DOHH2 (cell line): ENCODE data around the gene PDRG1.

Source experiments
- CTCF ChIP-seq: fragments of 200-600 bp; sonication (generic); IDR thresholded peaks from one replicate; pipeline ENCODE4 v1.5.1; 2014; ENCODE audit warnings: antibody characterized with exemption, mild to moderate bottlenecking, low read depth, low read length; ENCODE audit not compliant: poor library complexity, severe bottlenecking
- EZH2phosphoT487 ChIP-seq: fragments of 200-600 bp; sonication (generic); IDR thresholded peaks from 2 replicates; pipeline ENCODE4 v1.6.1; 2017; ENCODE audit warnings: borderline replicate concordance, mild to moderate bottlenecking, antibody characterized with exemption, low read length, moderate library complexity, mixed read lengths

GRCh38 chr20:31923388-31924331 lies 28.2 kb downstream of the PDRG1 start:
- TF ChIP-seq CTCF (no peak), EZH2phosphoT487 (no peak)
